Measurements from ENCODE around the gene SEMA6D. TPM values are rescaled to one million over a fixed set of nuclear protein-coding genes. Genes with fewer than 3 reads are reported as not detected.

SEMA6D gene
- total and polyA plus RNA-seq, 10 of the 15 experiments (the other 5 are each of a cell fraction or from before 2014, with no cell fraction given), result 0.01 to 0.52 (median 0.09) TPM; not detected in 6

- Histone ChIP-seq H3K4me2 (ENCODE audit: control insufficient read depth, insufficient read depth) (no peak overlapping the region), H3K9ac (ENCODE audit: control insufficient read depth, insufficient read depth, low read length) (no peak overlapping the region), H3K27me3 (replicated peaks in 1 of 2; ENCODE audit: control insufficient read depth in 2 of 2, insufficient read depth in 2 of 2, low read length in 1 of 2) (no peaks in the 10 kb centered on the region), H3K4me3 (no peak overlapping the region), H2AFZ (ENCODE audit: control insufficient read depth, low read depth, low read length) (no peak overlapping the region), H3K27ac (ENCODE audit: control insufficient read depth, insufficient read depth) (no peak overlapping the region), H3K79me2 (ENCODE audit: control insufficient read depth, insufficient read depth, low read length) (no peaks in the 10 kb centered on the region), H4K20me1 (ENCODE audit: control insufficient read depth, insufficient read depth) (no peaks in the 10 kb centered on the region), H3K36me3 (ENCODE audit: control insufficient read depth in 2 of 2, insufficient read depth in 2 of 2, low read length in 1 of 2) (no peaks in the 10 kb centered on the region), H3K9me3 (replicated peaks; ENCODE audit: control insufficient read depth, insufficient read depth, low read length) (no peaks in the 10 kb centered on the region), H3K4me1 (ENCODE audit: control insufficient read depth, insufficient read depth, low read length) (no peaks in the 10 kb centered on the region)
- ChIA-PET CTCF (no interaction called here), POLR2A (no interaction called here), SMC1A (ENCODE audit: uncharacterized antibody, unreplicated experiment) (no interaction called here), RAD21 (ENCODE audit: unreplicated experiment) (no interaction called here)
- DNase-seq (ENCODE audit: low read depth, low spot score) (no peak), ATAC-seq (no peak), FAIRE-seq (no peak)
- BruUV-seq (replicated peaks), result no TSS peak
- in situ Hi-C loops (cut with MboI) (no loop called here), intact Hi-C loops (cut with micrococcal nuclease; ENCODE audit: unreplicated experiment) (no loop called here)
- 64% methylated on average over 3 of the region's 3 CpGs for WGBS (ENCODE audit: insufficient coverage, insufficient replicate concordance, low lambda C conversion rate, missing lambda C conversion rate)
- TF ChIP-seq ZBTB40 (IDR thresholded peaks at IDR 0.05; ENCODE audit: borderline replicate concordance) (no peak), FOS (IDR thresholded peaks at IDR 0.05; ENCODE audit: borderline replicate concordance, extremely low read depth, insufficient read length) (no peak), DPF2 (IDR thresholded peaks at IDR 0.05) (no peak), CHD2 (IDR thresholded peaks at IDR 0.05; ENCODE audit: borderline replicate concordance, low read depth, low read length) (no peak), ZNF622 (IDR thresholded peaks at IDR 0.05) (no peak), TCF12 (IDR thresholded peaks at IDR 0.05; ENCODE audit: low read depth, low read length) (no peak), SREBF1 (IDR thresholded peaks at IDR 0.05; ENCODE audit: low read length) (no peak), HDAC6 (IDR thresholded peaks at IDR 0.05; ENCODE audit: unreplicated experiment) (no peak), RUNX3 (IDR thresholded peaks at IDR 0.05; ENCODE audit: low read length) (no peak), SREBF2 (IDR thresholded peaks at IDR 0.05; ENCODE audit: low read length) (no peak), RAD51 (IDR thresholded peaks at IDR 0.05) (no peak), BHLHE40 (IDR thresholded peaks at IDR 0.05; ENCODE audit: borderline replicate concordance in 1 of 2, low read depth in 2 of 2, low read length in 1 of 2) (no peak), REST (IDR thresholded peaks at IDR 0.05; ENCODE audit: low read depth, low read length) (no peak), ASH2L (IDR thresholded peaks at IDR 0.05; ENCODE audit: borderline replicate concordance, low read depth) (no peak), IKZF2 (IDR thresholded peaks at IDR 0.05) (no peak), SKIL (IDR thresholded peaks at IDR 0.05; ENCODE audit: low read depth, poor library complexity, severe bottlenecking) (no peak)
These were observed 41.6 kb upstream of the SEMA6D start for GRCh38 chr15:47675735-47676134.
